Skin of body (tissue), 2 donors: ENCODE measurements around the gene CCDC15. TPM values are rescaled to one million over a fixed set of nuclear protein-coding genes. Genes with fewer than 3 reads are reported as not detected.

Experiments
- DNase-seq: peaks from one replicate; lab custom pipeline; 2025; lab: John Stamatoyannopoulos, UW
- total RNA-seq: library from RNA; depleted of rRNA; stranded (reverse); fragments of >200 nt; gene quantifications from one replicate; pipeline ENCODE4 v1.2.3, GENCODE V29; 2014

The CCDC15 gene
- total RNA-seq, 1 donor from 2014 or later = 4.3 TPM

DNA sequence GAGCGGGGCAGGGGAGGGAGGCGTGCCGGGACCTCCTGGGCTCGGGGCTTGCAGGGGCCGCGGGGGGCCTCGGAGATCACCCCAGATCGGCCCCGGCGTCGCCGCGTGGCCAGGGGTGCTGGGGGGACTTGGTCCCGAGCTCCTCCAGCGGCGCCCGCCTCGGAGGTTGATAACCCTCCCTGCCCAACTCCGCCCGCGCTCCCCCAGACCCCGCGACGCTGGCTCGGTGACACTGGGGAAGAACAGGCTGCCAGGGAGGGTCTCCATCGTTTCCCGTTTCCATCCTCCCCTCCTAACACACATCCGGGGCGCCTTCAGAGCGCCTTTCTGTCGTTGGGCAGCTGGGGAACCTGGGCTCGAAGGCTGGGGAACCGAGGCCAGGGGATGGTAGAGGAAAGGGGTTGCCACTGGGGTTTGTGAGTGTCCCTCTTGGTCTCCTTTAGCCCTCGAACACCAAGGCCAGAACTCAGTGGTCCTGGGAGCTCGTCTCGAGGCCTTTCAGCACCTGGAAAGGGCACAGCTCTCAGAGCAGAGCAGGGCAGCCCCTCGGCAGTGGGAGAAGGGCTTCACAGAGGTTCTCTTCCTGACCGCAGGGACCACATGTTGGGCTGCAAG, 109.5 kb downstream of the CCDC15 start:
- DNase-seq = no peak

DNA sequence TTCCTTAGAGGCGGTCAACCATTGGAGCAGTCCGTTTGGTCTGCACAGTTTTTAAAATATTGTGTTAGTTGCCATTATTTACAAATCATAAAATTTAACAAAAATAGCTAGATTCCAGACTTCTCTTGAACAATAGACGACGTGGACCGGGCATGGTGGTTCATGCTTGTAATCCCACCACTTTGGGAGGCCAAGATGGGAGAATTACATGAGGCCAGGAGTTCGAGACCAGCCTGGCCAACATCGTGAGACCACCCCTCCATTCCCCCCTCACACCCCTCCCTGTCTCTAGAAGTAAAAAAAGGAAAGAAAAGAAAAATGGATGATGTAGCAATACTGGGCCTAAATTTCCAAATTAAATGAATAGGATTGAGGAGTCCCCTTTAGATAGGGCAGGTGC, 110.1 kb downstream of the CCDC15 start:
- DNase-seq = no peak

DNA sequence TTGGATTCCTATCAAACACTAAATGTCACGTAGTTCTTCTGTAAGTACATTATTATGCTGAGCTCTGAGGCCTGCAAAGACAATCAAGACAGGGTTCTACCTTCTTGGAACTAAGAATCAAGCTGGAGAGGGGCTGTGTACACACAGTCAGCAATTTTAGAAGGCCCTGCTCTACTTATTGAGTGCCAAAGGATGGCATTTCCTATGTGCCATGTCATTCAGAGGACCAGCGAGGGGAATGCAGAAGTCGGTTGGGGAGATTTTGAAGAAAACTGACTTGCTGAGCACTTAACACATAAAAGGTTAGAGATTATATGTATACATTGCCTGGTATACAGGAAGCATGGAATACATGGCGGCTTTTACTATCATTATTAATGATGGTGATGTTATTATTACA, 114.4 kb downstream of the CCDC15 start:
- no peak for DNase-seq

DNA sequence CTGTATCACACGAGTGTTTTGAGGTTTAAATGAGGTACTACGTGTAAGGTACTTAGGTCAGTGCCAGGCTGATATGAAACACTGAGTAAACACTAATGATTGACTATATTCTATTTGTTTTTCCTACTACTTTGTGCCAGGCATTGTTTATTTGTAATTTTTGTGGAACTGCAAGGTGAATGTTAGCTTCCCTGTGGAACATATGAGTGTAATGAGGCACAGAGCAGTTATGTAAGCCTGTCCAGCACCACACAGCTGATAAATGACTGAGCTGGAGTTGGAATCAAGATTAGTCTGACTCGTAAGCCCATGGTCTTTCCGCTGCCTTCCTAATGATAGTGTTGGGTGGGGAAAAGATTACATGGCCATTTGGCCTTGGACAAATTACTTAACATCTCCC, 115.0 kb downstream of the CCDC15 start:
- DNase-seq = no peak

DNA sequence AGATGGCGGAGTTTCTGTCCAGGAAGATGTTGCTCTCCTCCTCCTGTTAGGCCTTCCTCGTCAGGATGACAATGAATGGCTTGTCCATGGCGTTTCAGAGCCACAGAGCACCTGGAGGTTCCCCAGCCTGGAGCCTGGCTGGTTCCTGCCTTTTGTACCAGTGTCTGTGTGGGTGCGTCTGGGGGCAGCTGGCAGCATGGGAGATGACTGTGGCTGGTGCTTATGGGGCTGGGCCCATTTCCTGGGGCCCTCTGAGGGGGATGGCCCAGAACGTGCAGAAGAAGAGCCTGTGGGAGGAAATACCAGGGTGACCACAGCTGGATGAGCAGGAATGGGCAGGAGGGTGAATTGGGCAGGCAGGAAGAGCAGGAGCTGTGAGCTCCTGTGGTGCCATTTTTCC, 115.8 kb downstream of the CCDC15 start:
- no peak for DNase-seq

DNA sequence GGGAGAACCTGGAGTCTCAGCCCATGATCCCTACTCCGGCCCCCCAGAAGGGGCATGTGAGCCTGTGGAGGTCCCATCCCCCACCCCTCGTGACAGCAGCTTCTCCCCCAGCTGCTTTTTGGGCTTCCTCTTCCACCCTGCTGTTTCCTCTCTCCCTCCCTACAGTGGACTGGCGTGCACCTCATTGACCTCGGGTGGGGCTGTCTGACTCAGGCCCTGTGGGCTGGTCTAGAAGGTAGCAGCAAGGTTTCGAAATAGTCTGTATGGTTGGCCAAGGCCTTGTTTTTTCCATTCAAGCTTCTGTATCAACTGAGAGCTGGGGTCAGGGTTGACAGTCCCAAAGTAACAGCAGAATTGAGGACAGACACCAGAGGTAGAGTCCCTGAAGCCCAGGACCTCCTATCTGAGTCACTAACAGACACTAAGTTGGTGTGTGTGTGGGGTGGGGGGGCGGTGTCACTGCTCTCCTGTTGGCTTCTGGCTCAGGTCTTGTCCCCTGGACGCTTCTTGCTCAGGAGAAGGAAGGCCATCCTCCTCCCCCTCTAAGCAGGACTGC, 116.8 kb downstream of the CCDC15 start:
- DNase-seq = no peak

DNA sequence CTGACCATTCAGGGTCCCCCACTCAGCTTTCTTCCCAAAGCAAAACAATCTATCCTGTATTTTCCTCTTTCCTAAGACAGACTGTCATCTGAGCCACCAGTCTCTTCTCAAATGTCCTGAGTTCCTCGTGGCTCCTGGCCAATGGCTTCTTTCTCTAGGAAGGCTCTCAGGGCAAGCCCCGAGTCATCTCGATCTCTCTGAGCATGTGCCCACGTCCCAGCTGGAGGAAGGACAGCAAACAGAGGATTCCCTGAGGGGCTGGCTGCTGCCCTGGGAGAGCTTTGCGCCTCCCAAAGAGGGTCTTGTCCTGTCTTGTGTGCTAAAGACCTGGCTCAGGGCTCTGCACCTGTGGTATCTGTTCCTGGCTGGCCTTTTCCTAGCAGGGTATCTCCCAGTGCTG, 117.4 kb downstream of the CCDC15 start:
- no peak for DNase-seq

DNA sequence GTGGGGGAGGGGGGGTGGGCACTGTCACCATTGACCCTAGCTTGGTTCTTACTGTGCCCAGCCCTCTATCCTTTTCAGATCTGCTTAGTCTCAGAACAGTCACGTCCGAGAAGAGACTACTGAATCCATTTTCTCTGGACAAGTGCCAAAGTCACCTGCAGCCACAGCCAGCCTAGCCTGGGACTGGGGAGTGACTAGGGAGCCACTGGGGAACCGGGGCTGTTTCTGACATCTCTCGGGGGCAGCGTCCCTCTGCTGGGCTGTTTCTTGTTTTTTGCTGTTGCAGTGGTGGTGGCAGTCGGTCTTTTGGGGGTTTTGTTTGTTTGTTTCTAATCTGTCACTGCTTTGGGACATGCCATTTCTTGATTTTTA, 117.8 kb downstream of the CCDC15 start:
- no peak for DNase-seq

DNA sequence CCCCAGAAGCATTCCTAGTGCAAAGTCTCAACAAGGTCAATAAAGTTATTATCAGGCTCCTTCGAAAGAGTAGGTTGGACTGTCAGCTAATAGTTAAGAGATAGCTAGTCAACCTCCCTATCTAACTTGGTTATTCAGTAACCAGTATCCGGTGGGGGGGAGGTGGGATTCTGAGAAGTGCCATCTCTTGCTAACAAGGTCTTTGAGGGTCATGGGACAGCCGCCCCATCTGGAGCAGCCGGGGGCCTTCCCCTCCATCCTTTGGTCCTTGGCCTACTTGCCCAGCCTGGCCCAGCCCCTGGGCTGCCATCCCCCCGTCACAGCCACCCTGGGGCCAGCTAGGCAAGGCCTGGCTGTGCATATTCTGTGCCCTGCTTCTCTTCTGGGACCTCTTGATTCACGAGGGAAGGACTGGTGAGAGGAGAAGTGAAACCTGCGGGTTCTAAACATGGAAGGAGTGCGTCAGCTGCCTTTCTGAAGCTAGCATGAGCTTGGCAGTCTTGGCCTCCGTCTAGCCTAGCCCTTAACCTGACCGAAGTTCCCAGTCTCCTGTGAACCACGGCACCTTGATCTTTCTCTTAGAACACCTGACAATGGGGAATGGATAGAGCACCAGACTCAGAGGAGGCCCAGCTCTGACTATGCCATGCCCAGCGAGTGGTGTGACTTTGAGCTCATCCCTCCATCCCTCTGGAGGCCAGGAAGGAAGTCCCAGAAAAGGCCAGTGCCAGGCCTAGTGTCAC, 118.4 kb downstream of the CCDC15 start:
- DNase-seq = no peak

DNA sequence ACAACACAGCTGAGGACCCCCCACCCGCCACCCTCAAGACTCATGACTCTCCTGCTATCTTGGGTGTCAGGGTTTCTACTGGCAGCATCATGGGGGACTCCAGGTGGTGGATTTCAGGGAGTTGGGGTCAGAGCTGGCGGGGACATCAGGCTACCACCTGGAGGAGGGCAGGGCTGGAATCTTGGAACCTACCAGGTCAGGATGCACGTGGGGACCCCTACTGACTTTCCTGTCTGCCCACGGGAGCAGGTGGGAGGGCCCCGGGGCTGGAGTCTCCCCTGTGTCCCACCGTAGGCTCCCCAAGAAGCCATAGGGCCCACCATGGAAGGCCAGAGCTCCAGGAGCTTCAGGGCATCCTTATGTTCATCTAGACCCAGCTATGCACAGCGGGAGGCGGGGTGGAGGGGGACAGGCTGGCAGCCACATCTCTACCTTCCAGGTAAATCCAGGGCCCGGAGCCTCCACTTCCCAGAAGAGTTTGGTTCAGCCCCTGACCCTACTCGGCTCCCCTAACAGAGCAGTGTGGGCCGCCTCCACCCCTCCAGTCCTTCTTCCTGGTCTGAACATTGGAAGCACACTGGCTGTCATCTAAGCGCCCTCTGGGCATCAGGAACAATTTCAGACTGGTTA, 119.1 kb downstream of the CCDC15 start:
- DNase-seq = no peak

DNA sequence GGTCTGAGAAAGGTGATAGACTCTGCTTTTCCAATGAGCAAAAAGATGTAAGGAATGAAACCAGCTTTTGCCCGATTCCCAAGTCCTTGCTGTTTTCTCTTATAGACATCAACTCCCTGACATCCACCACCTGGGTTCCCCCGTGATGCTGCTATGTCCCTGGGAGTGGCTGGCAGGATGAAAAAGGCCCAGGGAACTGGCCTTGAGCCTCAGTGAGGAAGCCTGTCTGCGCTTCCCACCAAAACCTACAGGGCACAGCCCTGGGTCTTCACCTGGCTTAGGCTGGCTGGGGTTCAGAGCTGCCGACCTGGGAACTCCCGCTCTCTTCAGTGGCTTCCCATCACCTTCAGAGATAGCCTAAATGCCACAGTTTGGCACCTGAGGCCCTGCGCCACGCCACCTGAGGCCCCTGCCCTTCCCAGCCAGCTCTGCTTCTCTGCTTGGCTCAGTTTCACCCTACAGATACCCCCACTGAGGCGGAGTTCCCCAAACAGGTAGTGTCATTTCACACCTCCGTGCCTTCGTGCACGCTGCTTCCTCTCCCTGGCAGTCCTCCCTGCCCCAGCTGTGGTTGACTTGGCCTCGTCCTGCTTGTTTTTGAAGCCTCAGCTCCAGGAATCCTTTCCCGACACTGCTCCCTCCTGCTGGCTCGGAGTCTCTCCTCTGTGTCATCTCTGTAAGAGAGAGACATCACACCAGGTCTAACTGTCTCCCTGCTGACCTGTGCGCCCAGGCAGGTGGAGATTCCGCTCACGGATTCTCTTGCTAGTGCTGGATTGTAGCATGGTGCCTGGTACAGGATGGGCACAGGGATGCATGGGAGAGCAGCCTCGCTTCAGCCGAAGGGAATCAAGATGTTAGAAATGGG, 119.8 kb downstream of the CCDC15 start:
- no peak for DNase-seq

DNA sequence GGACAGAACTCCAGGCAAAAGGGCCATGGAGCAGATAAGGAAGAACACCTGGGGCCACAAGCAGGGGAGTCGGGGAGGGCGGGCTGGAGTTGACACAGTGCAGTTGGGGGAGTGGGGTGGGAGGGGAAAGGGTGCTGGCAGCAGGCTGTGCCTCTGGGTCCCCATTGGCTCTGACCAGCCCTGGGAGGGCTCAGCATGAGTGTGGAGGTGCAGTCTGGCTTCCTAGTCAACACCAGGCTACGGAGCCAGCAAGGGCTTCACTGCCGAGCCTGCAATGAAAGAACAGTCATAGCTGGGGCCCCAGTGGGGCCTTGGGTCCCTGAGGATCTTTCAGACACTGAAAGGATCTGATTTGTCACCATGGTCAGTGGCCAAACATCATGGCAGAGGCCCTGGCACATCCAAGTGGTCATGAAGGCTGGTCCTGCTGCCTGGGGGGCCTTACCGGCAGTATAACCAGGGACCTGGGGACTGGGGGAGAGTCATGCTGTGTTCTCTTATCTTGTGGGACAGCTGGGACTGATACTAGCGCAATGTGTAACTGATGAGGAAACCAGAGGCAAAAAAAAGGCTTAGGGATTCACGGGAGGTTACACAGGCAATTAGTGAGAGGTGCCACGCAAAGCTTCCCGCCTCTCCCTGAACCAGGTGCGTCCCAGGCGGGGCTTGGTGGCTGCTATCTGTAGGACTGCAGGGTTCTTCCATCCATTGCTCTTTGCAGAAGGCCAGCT, 120.7 kb downstream of the CCDC15 start:
- DNase-seq = no peak

DNA sequence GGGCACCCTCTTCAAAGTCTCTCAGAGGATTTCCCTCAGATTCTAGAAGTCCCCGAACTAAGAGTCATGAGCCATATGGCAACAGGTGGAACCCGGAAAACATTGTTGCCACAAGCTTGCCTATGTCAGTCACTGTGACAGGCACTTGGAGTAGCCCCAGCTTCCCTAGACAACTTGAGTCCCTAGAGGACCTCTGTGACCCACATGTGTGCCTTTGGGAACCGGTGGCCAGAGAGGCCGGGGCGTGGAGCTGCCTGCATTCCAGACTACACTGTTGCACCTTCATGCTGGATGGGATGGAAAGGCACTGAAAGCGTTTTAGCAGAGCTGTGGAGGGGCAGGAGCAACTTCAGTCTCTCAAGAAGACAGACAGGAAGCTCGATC, 121.2 kb downstream of the CCDC15 start:
- DNase-seq = no peak

DNA sequence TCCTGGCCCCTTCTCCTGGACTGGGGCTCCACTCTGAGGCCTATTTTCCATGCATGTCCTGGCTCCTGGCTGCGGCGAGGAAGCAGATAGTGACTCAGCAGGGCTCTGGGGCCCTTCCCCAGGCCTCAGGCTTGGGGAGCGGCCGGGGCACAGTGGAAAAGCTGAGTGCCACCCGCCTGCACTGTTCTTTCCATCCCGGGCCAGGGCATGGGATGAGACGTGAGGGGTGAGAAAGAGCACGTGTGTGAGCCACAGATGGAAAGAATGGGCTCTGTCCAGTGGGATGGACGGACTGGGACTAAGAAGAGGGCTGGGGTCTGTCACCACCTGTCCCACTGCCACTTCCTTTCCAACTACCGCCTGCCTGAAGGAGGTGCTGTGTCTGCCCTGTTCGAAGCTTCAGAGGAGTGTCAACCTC, 121.9 kb downstream of the CCDC15 start:
- no peak for DNase-seq

DNA sequence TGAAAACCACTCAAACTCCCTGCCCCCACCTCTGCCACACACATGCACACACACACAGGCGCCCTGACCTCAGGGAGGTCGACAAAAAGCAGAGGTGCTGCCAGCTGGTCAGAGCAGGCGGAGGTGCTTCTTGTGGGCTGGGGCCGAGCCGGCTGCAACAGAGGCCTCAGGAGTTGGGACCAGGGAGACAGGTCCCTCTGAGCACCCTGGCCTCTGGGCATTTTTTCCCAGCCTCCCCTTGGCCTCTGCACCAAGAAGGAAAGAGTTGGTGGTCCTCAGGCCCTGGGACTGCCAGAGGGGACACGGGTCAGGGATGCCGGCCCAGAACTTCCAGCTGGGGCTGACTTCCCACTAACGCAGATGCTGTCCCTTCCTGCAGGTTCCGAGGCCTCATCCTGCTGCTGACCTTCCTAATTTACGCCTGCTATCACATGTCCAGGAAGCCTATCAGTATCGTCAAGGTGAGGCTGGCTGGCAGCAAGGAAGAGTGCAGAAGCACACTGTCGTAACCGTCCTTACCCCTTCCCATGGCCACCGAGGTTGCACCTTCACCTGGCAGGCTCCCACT, 122.5 kb downstream of the CCDC15 start:
- DNase-seq = no peak

DNA sequence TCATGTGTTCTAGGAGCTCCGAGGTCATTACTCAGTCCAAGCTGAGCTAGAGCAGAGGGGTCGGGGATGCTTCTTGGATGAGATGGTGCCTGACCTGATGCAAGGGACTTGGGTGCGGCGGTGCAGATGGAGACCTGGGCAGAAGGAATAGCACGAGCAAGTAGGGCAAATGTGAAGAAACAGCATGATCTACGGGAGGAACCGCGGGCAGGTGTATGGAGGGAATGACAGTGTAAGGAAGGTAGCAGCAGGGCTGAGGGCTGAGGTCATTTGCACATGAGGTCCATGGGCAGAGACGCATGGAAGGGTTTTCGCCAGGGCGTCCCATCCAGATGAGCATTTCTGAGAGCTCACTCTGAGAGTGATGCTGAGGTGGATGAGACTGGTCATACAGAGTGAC, 124.0 kb downstream of the CCDC15 start:
- DNase-seq = no peak

DNA sequence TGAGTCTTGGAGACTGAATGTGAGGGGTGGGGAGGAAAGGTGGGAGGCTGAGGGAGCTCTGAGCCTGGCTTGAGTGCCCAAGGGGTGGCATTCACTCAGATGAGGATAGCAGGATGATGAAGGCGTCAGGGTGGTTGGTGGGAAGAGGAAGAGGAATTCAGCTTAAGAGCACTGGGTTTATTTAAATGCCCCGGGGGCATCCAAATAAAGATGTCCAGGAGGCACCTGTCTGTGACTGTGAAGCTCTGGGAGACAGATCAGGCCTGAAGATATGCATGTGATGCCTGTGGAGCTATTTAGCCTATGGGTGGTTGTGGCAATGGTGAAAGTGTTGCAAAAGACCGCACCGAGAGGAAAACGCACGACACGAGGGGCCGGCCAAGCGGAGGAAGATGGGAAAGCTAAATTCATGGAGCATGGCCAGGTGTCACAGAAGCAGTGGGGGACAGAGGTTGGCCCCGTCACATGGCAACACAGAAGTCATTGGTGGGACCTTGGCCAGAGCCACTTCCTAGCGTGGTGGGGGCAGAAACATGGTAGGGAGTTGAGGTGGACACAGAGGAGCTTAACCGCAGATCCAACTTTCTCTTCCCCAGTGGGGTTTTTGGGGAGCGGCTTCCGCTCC, 124.6 kb downstream of the CCDC15 start:
- DNase-seq = no peak

DNA sequence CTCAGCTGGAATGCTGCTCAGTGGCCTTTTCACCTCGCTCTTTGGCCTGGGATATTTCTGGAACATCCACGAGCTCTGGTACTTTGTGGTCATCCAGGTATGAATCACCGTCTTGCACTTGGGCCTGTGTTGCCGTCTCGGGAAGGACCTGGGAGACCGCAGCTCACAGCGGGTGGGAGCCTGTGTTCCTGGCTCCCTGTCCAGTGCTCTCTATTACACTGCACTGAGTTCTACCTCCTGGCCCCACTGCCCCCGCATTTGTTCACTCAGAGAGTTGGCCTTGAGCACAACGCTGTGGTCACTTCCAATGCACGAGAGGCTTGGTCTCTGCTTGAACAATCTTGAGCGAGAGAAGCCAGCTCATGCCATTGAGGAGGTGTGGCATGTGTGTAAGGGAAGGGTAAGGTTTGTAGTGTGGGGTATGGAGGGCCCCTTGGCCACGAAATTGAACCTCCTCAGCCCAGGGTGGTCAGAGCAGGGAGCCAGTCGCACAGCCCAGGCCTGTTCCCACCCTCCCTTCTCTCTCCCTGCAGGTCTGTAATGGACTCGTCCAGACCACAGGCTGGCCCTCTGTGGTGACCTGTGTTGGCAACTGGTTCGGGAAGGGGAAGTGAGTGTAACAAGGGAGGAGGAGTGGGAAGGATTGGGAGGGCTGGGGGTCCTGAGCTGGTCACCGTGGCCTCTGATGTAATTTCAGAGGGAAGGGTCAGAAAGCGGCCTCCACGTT, 125.3 kb downstream of the CCDC15 start:
- no peak for DNase-seq

DNA sequence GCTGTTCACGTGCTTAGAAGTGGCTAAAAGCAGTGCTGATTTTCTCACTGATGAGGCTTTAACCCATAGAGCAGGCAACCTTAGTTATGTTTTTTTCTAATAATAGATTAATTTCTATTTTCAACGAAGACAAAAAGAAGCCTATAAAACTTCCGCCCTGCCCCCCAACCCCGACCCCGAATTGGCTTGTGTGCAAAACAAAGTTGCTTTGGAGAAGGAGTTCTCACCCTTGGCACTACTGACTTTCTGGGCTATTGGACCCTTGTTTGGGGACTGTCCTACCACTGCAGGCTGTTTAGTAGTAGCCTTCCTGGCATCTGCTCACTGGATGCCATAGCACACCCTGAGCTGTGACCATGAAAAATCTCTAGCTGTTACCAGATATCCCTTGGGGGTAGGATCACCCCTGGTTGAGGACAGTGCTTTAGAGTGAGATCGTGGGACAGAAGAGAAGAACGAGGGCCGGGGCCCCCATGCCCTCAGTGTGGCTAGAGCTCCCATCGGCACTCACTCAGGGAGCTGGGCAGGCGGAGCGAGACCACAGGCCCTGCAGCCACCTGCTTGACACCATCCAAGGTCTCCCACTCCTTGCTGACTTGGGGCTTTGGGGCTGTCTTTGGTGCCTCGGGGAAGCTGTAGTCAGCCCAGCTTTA, 126.0 kb downstream of the CCDC15 start:
- DNase-seq = no peak
